WTC11 (cell line): ENCODE measurements around the gene DMKN. TPM values are rescaled to one million over a fixed set of nuclear protein-coding genes. Genes with fewer than 3 reads are reported as not detected.

Experiments
- ATAC-seq: fragments of 200-7000 bp; cut with Tn5 transposase; 2 replicates; pipeline ENCODE4 v1.10.0; 2021; ENCODE audit warnings: mild to moderate bottlenecking, moderate library complexity
- CTCF ChIA-PET: fragments of 300-600 bp; sonication (Branson Sonifier 250); formaldehyde crosslinking; loops from one replicate; lab custom pipeline; 2021; ENCODE audit warnings: antibody characterized with exemption; lab: Charles Lee
- POLR2A ChIA-PET: fragments of 350-600 bp; sonication (Branson Sonifier 250); formaldehyde crosslinking; loops from one replicate; lab custom pipeline; 2021; ENCODE audit warnings: antibody characterized with exemption; lab: Charles Lee
- DNase-seq: peaks from one replicate; pipeline ENCODE4 v3.0.0; 2021; ENCODE audit warnings: low spot score
- H3K27ac Mint-ChIP-seq: 2 replicates; pipeline ENCODE4 v1.8.0; 2021; ENCODE audit warnings: mixed read lengths
- H3K27me3 Mint-ChIP-seq: 2 replicates; pipeline ENCODE4 v1.8.0; 2021; ENCODE audit warnings: low read depth, mild to moderate bottlenecking, moderate library complexity, mixed read lengths
- H3K36me3 Mint-ChIP-seq: 2 replicates; pipeline ENCODE4 v1.8.0; 2021; ENCODE audit warnings: mixed read lengths
- H3K4me1 Mint-ChIP-seq: 2 replicates; pipeline ENCODE4 v1.8.0; 2022; ENCODE audit warnings: mixed read lengths
- H3K4me3 Mint-ChIP-seq: 2 replicates; pipeline ENCODE4 v1.8.0; 2021; ENCODE audit warnings: mild to moderate bottlenecking, moderate library complexity, mixed read lengths
- H3K9me3 Mint-ChIP-seq: 2 replicates; pipeline ENCODE4 v1.8.0; 2021; ENCODE audit warnings: mixed read lengths
- AFF4 ChIP-seq: sonication (generic); formaldehyde crosslinking; IDR thresholded peaks from 2 replicates; pipeline ENCODE4 v1.8.1; 2023; ENCODE audit warnings: mild to moderate bottlenecking, missing genetic modification reagents, borderline replicate concordance
- ATF3 ChIP-seq: sonication (generic); formaldehyde crosslinking; conservative IDR thresholded peaks from 2 replicates; pipeline ENCODE4 v1.8.1; 2022; ENCODE audit warnings: mild to moderate bottlenecking, missing genetic modification reagents
- CREM ChIP-seq: sonication (generic); formaldehyde crosslinking; IDR thresholded peaks from 2 replicates; pipeline ENCODE4 v1.8.1; 2022; ENCODE audit warnings: mild to moderate bottlenecking, missing genetic modification reagents, moderate library complexity
- EMX1 ChIP-seq: fragments of 250-450 bp; sonication (Bioruptor Pico); IDR thresholded peaks from 2 replicates; pipeline ENCODE4 v1.8.0; 2021; ENCODE audit warnings: mild to moderate bottlenecking
- FOXP4 ChIP-seq: sonication (generic); formaldehyde crosslinking; IDR thresholded peaks from 2 replicates; pipeline ENCODE4 v1.8.0; 2022; ENCODE audit warnings: mild to moderate bottlenecking, missing genetic modification reagents
- IRF1 ChIP-seq: sonication (generic); formaldehyde crosslinking; IDR thresholded peaks from 2 replicates; pipeline ENCODE4 v1.8.0; 2023; ENCODE audit warnings: missing genetic modification reagents
- JAZF1 ChIP-seq: fragments of 250-450 bp; sonication (Bioruptor Pico); IDR thresholded peaks from 2 replicates; pipeline ENCODE4 v1.9.0; 2021; ENCODE audit warnings: moderate library complexity, mild to moderate bottlenecking, inconsistent platforms
- MAX ChIP-seq: sonication (generic); formaldehyde crosslinking; IDR thresholded peaks from 2 replicates; pipeline ENCODE4 v1.8.0; 2022; ENCODE audit warnings: mild to moderate bottlenecking, missing genetic modification reagents
- NR2C2 ChIP-seq: sonication (generic); formaldehyde crosslinking; IDR thresholded peaks from 2 replicates; pipeline ENCODE4 v1.8.0; 2022; ENCODE audit warnings: mild to moderate bottlenecking, missing genetic modification reagents
- OVOL2 ChIP-seq: fragments of 250-450 bp; sonication (Bioruptor Pico); IDR thresholded peaks from 2 replicates; pipeline ENCODE4 v1.9.0; 2021; ENCODE audit warnings: mild to moderate bottlenecking, borderline replicate concordance
- RORB ChIP-seq: fragments of 250-450 bp; sonication (Bioruptor Pico); IDR thresholded peaks from 2 replicates; pipeline ENCODE4 v1.9.0; 2021; ENCODE audit warnings: mild to moderate bottlenecking
- TP53 ChIP-seq: sonication (generic); formaldehyde crosslinking; IDR thresholded peaks from 2 replicates; pipeline ENCODE4 v1.8.1; 2023; ENCODE audit warnings: mild to moderate bottlenecking, missing genetic modification reagents
- USF2 ChIP-seq: sonication (generic); formaldehyde crosslinking; IDR thresholded peaks from 2 replicates; pipeline ENCODE4 v1.8.1; 2023; ENCODE audit warnings: mild to moderate bottlenecking, missing genetic modification reagents, moderate library complexity
- ZBTB21 ChIP-seq: sonication (generic); formaldehyde crosslinking; IDR thresholded peaks from 2 replicates; pipeline ENCODE4 v1.8.1; 2023; ENCODE audit warnings: mild to moderate bottlenecking, missing genetic modification reagents, borderline replicate concordance
- ZNF138 ChIP-seq: sonication (generic); formaldehyde crosslinking; conservative IDR thresholded peaks from 2 replicates; pipeline ENCODE4 v1.8.1; 2022; ENCODE audit warnings: mild to moderate bottlenecking, moderate library complexity, missing genetic modification reagents
- ZNF219 ChIP-seq: sonication (generic); formaldehyde crosslinking; IDR thresholded peaks from 2 replicates; pipeline ENCODE4 v1.8.0; 2023; ENCODE audit warnings: missing genetic modification reagents, mild to moderate bottlenecking, borderline replicate concordance
- ZNF263 ChIP-seq: sonication (generic); formaldehyde crosslinking; IDR thresholded peaks from 2 replicates; pipeline ENCODE4 v1.8.1; 2022; ENCODE audit warnings: low read depth, mild to moderate bottlenecking, moderate library complexity, missing genetic modification reagents
- ZNF423 ChIP-seq: fragments of 250-450 bp; sonication (Bioruptor Pico); IDR thresholded peaks from 2 replicates; pipeline ENCODE4 v2.1.2; 2022; ENCODE audit warnings: mild to moderate bottlenecking, moderate library complexity
- ZNF512 ChIP-seq: sonication (generic); formaldehyde crosslinking; IDR thresholded peaks from 2 replicates; pipeline ENCODE4 v1.8.1; 2022; ENCODE audit warnings: missing genetic modification reagents, borderline replicate concordance
- ZNF532 ChIP-seq: fragments of 250-450 bp; sonication (Bioruptor Pico); IDR thresholded peaks from 2 replicates; pipeline ENCODE4 v1.9.0; 2021; ENCODE audit warnings: mild to moderate bottlenecking, borderline replicate concordance
- total RNA-seq: library from RNA; stranded (reverse); gene quantifications from 3 replicates; pipeline ENCODE4 v1.2.3, GENCODE V29; 2021
- TF ChIP-seq, protein P1 (sequence below): sonication (generic); formaldehyde crosslinking; IDR thresholded peaks from 2 replicates; pipeline ENCODE4 v1.8.0; 2022; ENCODE audit warnings: mild to moderate bottlenecking, missing genetic modification reagents
- TF ChIP-seq, protein P2 (sequence below): sonication (generic); formaldehyde crosslinking; IDR thresholded peaks from 2 replicates; pipeline ENCODE4 v1.8.1; 2022; ENCODE audit warnings: mild to moderate bottlenecking, missing genetic modification reagents, moderate library complexity, borderline replicate concordance

DMKN gene
- total RNA-seq, 1 experiment from 2014 or later = 285 TPM

GRCh38 chr19:35518313-35518712 lies 4.9 kb upstream of the DMKN start (continued):
- TF ChIP-seq ZNF532 (CRISPR knock-in tag) (no peak), JAZF1 (no peak), IRF1 (no peak), EMX1 (CRISPR knock-in tag) (no peak), ZNF512 (no peak), OVOL2 (no peak), ZNF138 (no peak), USF2 (no peak), TP53 (CRISPR knock-in tag) (no peak)
- TF ChIP-seq, protein P1, sequence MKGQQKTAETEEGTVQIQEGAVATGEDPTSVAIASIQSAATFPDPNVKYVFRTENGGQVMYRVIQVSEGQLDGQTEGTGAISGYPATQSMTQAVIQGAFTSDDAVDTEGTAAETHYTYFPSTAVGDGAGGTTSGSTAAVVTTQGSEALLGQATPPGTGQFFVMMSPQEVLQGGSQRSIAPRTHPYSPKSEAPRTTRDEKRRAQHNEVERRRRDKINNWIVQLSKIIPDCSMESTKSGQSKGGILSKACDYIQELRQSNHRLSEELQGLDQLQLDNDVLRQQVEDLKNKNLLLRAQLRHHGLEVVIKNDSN (CRISPR knock-in tag) = no peak
- TF ChIP-seq, all 79 proteins: peak for 0

- DNase-seq (no peak), ATAC-seq (no peak)
- no peak overlapping the region for H3K4me3 Mint-ChIP-seq
- H3K9me3 Mint-ChIP-seq = no peaks in the 10 kb centered on the region
- ChIA-PET CTCF (interaction anchor here (0.8 kb wide), 1 partner anchor 31 kb away, joined by 5 read pairs; no protein-coding TSS in a partner anchor), POLR2A (no interaction called here)
- H3K27ac Mint-ChIP-seq = no peak overlapping the region
- peaks cover 23% of the 10 kb centered on the region for H3K4me1 Mint-ChIP-seq
- H3K36me3 Mint-ChIP-seq = no peaks in the 10 kb centered on the region
- peaks cover 7% of the 10 kb centered on the region for H3K27me3 Mint-ChIP-seq
- TF ChIP-seq MAX (CRISPR knock-in tag) = no peak
- no peak for TF ChIP-seq NR2C2 (CRISPR knock-in tag)
- TF ChIP-seq FOXP4 = no peak
- TF ChIP-seq ZNF263 (CRISPR knock-in tag) = no peak
- no peak for TF ChIP-seq ATF3 (CRISPR knock-in tag)
- no peak for TF ChIP-seq AFF4 (CRISPR knock-in tag)
- no peak for TF ChIP-seq CREM (CRISPR knock-in tag)
- no peak for TF ChIP-seq ZBTB21 (CRISPR knock-in tag)
- TF ChIP-seq RORB (CRISPR knock-in tag) = no peak
- TF ChIP-seq, protein P2, sequence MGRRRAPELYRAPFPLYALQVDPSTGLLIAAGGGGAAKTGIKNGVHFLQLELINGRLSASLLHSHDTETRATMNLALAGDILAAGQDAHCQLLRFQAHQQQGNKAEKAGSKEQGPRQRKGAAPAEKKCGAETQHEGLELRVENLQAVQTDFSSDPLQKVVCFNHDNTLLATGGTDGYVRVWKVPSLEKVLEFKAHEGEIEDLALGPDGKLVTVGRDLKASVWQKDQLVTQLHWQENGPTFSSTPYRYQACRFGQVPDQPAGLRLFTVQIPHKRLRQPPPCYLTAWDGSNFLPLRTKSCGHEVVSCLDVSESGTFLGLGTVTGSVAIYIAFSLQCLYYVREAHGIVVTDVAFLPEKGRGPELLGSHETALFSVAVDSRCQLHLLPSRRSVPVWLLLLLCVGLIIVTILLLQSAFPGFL (CRISPR knock-in tag) = no peak
- no peak for TF ChIP-seq ZNF423 (CRISPR knock-in tag)
- no peak for TF ChIP-seq ZNF219
Measured at GRCh38 chr19:35517342-35517741, 3.9 kb upstream of the DMKN start.
